ENCODE results near the gene CRACR2B.

CRACR2B gene

GRCh38 chr11:827146-827896 lies 398 bp upstream of the CRACR2B start:
- peak; percentile 49 for DNase-seq

- no peak for DNase-seq
Measured at GRCh38 chr11:828506-829175, 922 bp downstream of the CRACR2B start.

GRCh38 chr11:829176-829846 lies 1.6 kb downstream of the CRACR2B start:
- DNase-seq = no peak

GRCh38 chr11:829847-830294 lies 2.2 kb downstream of the CRACR2B start:
- peak; percentile 68 for DNase-seq

- DNase-seq = peak; percentile 93
Measured at GRCh38 chr11:830295-831117, 2.8 kb downstream of the CRACR2B start.

- peak; percentile 70 for DNase-seq
Measured at GRCh38 chr11:831118-831864, 3.6 kb downstream of the CRACR2B start.

GRCh38 chr11:831961-832528 lies 4.3 kb downstream of the CRACR2B start:
- no peak for DNase-seq

- peak; percentile 85 for DNase-seq
Measured at GRCh38 chr11:832529-833113, 4.9 kb downstream of the CRACR2B start, which contains the start of gene CD151. Gene CD151, plus strand, starts transcription at chr11:832952. Its CDS starts 3,118 bp downstream, at chr11:836070.

GRCh38 chr11:833114-833791 lies 5.5 kb downstream of the CRACR2B start:
- peak; percentile 70 for DNase-seq

GRCh38 chr11:833849-834311 lies 6.2 kb downstream of the CRACR2B start:
- peak; percentile 40 for DNase-seq

- peak; percentile 48 for DNase-seq
Measured at GRCh38 chr11:834371-835316, 6.9 kb downstream of the CRACR2B start.

GRCh38 chr11:836274-836673 lies 8.6 kb downstream of the CRACR2B start:
- no peak for DNase-seq

- no peak for DNase-seq
Measured at GRCh38 chr11:836700-837099, 9.0 kb downstream of the CRACR2B start.

GRCh38 chr11:837189-837989 lies 9.7 kb downstream of the CRACR2B start:
- DNase-seq = no peak

- DNase-seq = no peak
Measured at GRCh38 chr11:837990-838307, 10.2 kb downstream of the CRACR2B start.

- DNase-seq = peak; percentile 88
Measured at GRCh38 chr11:838441-839279, 10.9 kb downstream of the CRACR2B start.

GRCh38 chr11:839280-839623 lies 11.5 kb downstream of the CRACR2B start:
- DNase-seq = no peak

Data from NCI-H69 (cell line).